T-cell (primary cell): Measurements from ENCODE around the gene TLR10. TPM values are rescaled to one million over a fixed set of nuclear protein-coding genes. Genes with fewer than 3 reads are reported as not detected.
A peak's percentile ranks its signal among the peaks of the same experiment; 100 is the strongest.

Experiments used
- ATAC-seq, 4 experiments: fragments of 200-7000 bp in 3 of 4; fragments of 150-1000 bp in 1 of 4; cut with Tn5 transposase; replicated peaks in 1 of 4; 1 replicate in 3 of 4; 2 replicates in 1 of 4; pipeline ENCODE4 v1.10.0; 2021; ENCODE audit warnings: moderate library complexity in 3 of 4, mild to moderate bottlenecking in 2 of 4, moderate number of reproducible peaks in 1 of 4
- CTCF ChIA-PET, 2 donors: fragments of 300-600 bp; sonication (Branson Sonifier 250); formaldehyde crosslinking; loops; one replicate each; lab custom pipeline; 2022; ENCODE audit warnings: antibody characterized with exemption in 2 of 2; lab: Charles Lee
- POLR2A ChIA-PET, 2 donors: fragments of 300-600 bp; sonication (Branson Sonifier 250); formaldehyde crosslinking; loops; one replicate each; lab custom pipeline; 2022; ENCODE audit warnings: antibody characterized with exemption in 2 of 2; lab: Charles Lee
- DNase-seq, 35 experiments: peaks; one replicate each; pipeline versions ENCODE4 v3.0.0 to v3.0.0-alpha.2; 2013 to 2023
- H3K27ac ChIP-seq: one replicate; pipeline ENCODE4 v1.5.1; 2013; ENCODE audit warnings: low read length
- H3K27me3 ChIP-seq, 2 experiments: replicated peaks in 1 of 2; 1 replicate in 1 of 2; 2 replicates in 1 of 2; pipeline versions ENCODE4 v1.6.1 to v1.7.0; 2013; ENCODE audit warnings: low read length in 1 of 2, mixed read lengths in 1 of 2; ENCODE audit not compliant: control insufficient read depth in 2 of 2, insufficient read depth in 2 of 2; ENCODE audit errors: extremely low read depth in 1 of 2
- H3K36me3 ChIP-seq, 2 donors: 1 replicate in 1 of 2; 2 replicates in 1 of 2; pipeline versions ENCODE4 v1.6.1 to v1.7.0; 2013; ENCODE audit warnings: low read length in 1 of 2; ENCODE audit not compliant: control insufficient read depth in 2 of 2, insufficient read depth in 1 of 2; ENCODE audit errors: extremely low read depth in 1 of 2
- H3K4me1 ChIP-seq, 2 experiments: 1 replicate in 1 of 2; 2 replicates in 1 of 2; pipeline versions ENCODE4 v1.6.1 to v1.7.0; 2013; ENCODE audit warnings: low read length in 2 of 2, mixed read lengths in 1 of 2; ENCODE audit not compliant: insufficient read depth in 2 of 2, control insufficient read depth in 1 of 2; ENCODE audit errors: extremely low read depth in 1 of 2
- H3K4me3 ChIP-seq, 2 donors: 1 replicate in 1 of 2; 2 replicates in 1 of 2; pipeline versions ENCODE4 v1.5.1 to v1.7.0; 2013; ENCODE audit warnings: mild to moderate bottlenecking in 2 of 2, low read length in 1 of 2, moderate library complexity in 1 of 2; ENCODE audit not compliant: control insufficient read depth in 1 of 2; ENCODE audit errors: extremely low read depth in 1 of 2
- H3K9me3 ChIP-seq: 2 replicates; pipeline ENCODE4 v1.7.0; 2013
- H3K27ac Mint-ChIP-seq, 2 donors: one replicate each; pipeline ENCODE4 v1.8.0; 2020 to 2021; ENCODE audit warnings: mild to moderate bottlenecking in 2 of 2, mixed read lengths in 2 of 2
- H3K27me3 Mint-ChIP-seq, 2 donors: one replicate each; pipeline ENCODE4 v1.8.0; 2021 to 2022; ENCODE audit warnings: mixed read lengths in 2 of 2
- H3K36me3 Mint-ChIP-seq: one replicate; pipeline ENCODE4 v1.8.0; 2021; ENCODE audit warnings: mixed read lengths
- H3K4me1 Mint-ChIP-seq, 3 donors: one replicate each; pipeline ENCODE4 v1.8.0; 2020 to 2022; ENCODE audit warnings: mixed read lengths in 3 of 3, mild to moderate bottlenecking in 1 of 3
- H3K4me3 Mint-ChIP-seq, 3 donors: one replicate each; pipeline ENCODE4 v1.8.0; 2020 to 2022; ENCODE audit warnings: mild to moderate bottlenecking in 3 of 3, mixed read lengths in 3 of 3, moderate library complexity in 3 of 3
- H3K9me3 Mint-ChIP-seq, 3 donors: one replicate each; pipeline ENCODE4 v1.8.0; 2020 to 2022; ENCODE audit warnings: mixed read lengths in 3 of 3
- WGBS: methylation state at CpG from one replicate; pipeline ENCODE4 v1.1.5; 2013; ENCODE audit warnings: missing lambda C conversion rate; ENCODE audit not compliant: insufficient coverage; 5-methylcytosine and 5-hydroxymethylcytosine counted together
- total RNA-seq, 35 experiments: library from RNA in 6 of 35; stranded (reverse) in 6 of 35; fragments of 120-200 nt in 1 of 35; gene quantifications; one replicate each; pipeline versions ENCODE4 v1.2.1 to v1.2.4 and lab custom pipeline; 2013 to 2026

TLR10 gene
- total RNA-seq, 5 donors from 2014 or later (not counting 1 experiment from before 2014, with no cell fraction given) = 0.47 to 2.6 (median 0.96) TPM

DNA sequence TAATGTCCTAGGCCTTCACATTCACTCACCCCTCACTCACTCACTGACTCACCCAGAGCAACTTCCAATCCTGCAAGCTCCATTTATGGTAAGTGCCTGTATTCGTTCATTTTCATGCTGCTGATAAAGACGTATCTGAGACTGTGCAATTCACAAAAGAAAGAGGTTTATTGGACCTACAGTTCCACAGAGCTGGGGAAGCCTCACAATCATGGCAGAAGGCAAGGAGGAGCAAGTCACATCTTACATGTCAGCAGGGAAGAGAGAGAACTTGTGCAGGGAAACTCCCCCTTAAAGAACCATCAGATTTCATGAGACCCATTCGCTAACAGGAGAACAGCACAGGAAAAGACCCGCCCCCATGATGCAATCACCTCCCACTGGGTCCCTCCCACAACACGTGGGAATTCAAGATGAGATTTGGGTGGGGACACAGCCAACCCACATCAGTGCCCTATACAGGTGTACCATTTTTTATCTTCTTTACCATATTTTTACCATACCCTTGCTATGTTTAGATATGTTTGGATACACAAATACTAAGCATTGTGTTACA is 40.0 kb upstream of the TLR10 start:
- Histone ChIP-seq H3K4me3 (no peak overlapping the region), H3K27ac (no peak overlapping the region), H3K4me1 (no peaks in the 10 kb centered on the region), H3K9me3 (no peaks in the 10 kb centered on the region), H3K27me3 (no peaks in the 10 kb centered on the region), H3K36me3 (no peaks in the 10 kb centered on the region)
- ATAC-seq = no peak
- Mint-ChIP-seq H3K27ac (no peak overlapping the region), H3K4me1 (peaks cover 12 to 23% (median 12%) of the 10 kb centered on the region in 3 donors), H3K4me3 (no peak overlapping the region), H3K9me3 (peaks cover 3 to 8% (median 7%) of the 10 kb centered on the region in 3 donors), H3K36me3 (peaks cover 29% of the 10 kb centered on the region), H3K27me3 (no peaks in the 10 kb centered on the region)
- DNase-seq = no peak
- ChIA-PET CTCF (no interaction called here), POLR2A (interaction anchor here (0.6 kb wide), 2 partner anchors 47 to 643 kb away, joined by 3 read pairs; no protein-coding TSS in a partner anchor)
- 100% methylated on average over 1 of the region's 5 CpGs for WGBS

DNA sequence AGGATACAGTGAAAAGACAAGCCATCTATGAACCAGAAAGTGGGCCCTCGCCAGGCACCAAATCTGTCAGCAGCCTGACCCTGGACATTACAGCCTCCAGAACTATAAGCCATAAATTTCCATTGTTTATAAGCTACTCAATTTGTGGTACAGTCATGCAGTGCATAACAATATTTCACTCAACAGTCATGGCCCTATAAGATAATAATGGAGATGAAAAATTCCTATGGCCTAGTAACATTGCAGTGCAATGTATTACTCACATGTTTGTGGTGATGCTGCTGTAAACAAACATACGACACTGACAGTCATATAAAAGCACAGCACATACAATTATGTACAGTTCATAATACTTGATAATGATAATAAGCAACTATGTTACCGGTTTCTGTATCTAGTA is 38.9 kb upstream of the TLR10 start:
- H3K4me1 ChIP-seq = no peaks in the 10 kb centered on the region
- POLR2A ChIA-PET = no interaction called here
- peaks cover 12 to 23% (median 12%) of the 10 kb centered on the region in 3 donors for H3K4me1 Mint-ChIP-seq

DNA sequence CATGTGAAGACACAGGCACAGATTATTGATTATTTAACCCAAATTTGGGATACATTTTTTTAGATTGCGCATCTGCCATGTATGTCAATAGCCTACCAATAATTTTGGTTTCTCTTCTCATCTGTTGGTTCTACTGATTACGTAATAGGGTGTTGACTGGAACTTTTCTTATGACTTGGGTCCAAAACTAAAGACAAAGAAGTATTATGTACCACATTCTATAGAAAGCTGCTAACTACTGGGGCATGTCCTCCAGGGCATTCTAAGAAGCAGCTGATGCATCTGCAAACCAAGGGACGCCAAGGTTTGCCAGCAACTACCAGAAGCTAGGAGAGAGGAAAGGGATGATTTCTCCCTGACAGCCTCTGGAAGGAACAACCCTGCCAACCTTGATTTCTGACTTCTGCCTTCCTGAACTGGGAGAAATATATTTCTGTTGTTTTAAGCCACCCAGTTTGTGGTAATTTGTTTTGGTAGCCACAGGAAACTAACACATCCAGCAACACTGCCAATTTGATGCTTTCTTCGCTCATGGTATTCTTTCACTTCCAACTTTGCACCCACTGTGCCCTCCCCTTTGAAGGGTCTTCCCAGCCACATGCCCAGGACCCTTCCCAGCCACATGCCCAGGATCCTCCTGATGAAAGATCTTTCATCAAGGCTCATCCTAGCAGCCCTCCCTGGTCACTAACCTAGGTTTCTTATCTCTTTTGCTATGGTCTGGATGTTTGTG is 37.7 kb upstream of the TLR10 start:
- Histone ChIP-seq H3K36me3 (no peaks in the 10 kb centered on the region), H3K9me3 (no peaks in the 10 kb centered on the region), H3K4me1 (no peaks in the 10 kb centered on the region), H3K27me3 (no peaks in the 10 kb centered on the region), H3K4me3 (no peak overlapping the region), H3K27ac (no peak overlapping the region)
- CTCF ChIA-PET = no interaction called here
- peaks cover 3 to 15% (median 7%) of the 10 kb centered on the region in 3 donors for H3K9me3 Mint-ChIP-seq
- no CpG with 5 or more reads among the region's 4 CpGs for WGBS
- ATAC-seq (no peak), DNase-seq (no peak)
- no peak overlapping the region for H3K27ac Mint-ChIP-seq
- peaks cover 18% of the 10 kb centered on the region for H3K36me3 Mint-ChIP-seq
- H3K27me3 Mint-ChIP-seq = no peaks in the 10 kb centered on the region
- POLR2A ChIA-PET = no interaction called here
- peaks cover 12 to 23% (median 12%) of the 10 kb centered on the region in 3 donors for H3K4me1 Mint-ChIP-seq
- H3K4me3 Mint-ChIP-seq = no peak overlapping the region

More for the DNA sequence above, 38.9 kb upstream of the TLR10 start:
- H3K9me3 ChIP-seq = no peaks in the 10 kb centered on the region
- CTCF ChIA-PET = interaction anchor here (0.5 to 1.4 kb wide), 2 partner anchors 27 to 39 kb away, joined by 3 to 4 read pairs; partner anchors contain the start of gene TLR10 (in 1 of the 2)
- ATAC-seq (no peak), DNase-seq (no peak)
- WGBS = 100% methylated on average over 1 of the region's 3 CpGs
- no peak overlapping the region for H3K27ac ChIP-seq
- peaks cover 24% of the 10 kb centered on the region for H3K36me3 Mint-ChIP-seq
- no peaks in the 10 kb centered on the region for H3K27me3 Mint-ChIP-seq
- H3K4me3 ChIP-seq = no peak overlapping the region
- H3K36me3 ChIP-seq = no peaks in the 10 kb centered on the region
- no peak overlapping the region for H3K27ac Mint-ChIP-seq
- H3K27me3 ChIP-seq = no peaks in the 10 kb centered on the region
- H3K9me3 Mint-ChIP-seq = peaks cover 3 to 8% (median 7%) of the 10 kb centered on the region in 3 donors
- no peak overlapping the region for H3K4me3 Mint-ChIP-seq

DNA sequence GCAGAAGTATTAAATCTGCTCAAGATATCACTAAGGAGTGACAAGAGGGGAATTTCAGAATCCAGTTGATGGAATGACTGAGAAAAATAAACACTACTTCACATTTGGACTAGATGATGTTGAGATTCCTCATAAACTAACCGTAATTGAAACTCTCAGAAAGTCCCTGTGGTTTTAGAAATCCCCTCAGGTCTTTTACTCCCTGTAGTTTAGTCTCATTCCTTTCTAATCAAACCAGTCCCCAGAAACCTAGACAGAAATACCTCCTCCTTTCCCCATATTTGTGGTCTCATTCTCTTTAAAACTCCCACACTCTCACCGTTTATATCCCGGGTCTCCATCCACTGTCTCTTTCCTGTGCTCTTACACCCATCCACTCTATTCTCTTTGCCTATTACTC is 36.8 kb upstream of the TLR10 start:
- DNase-seq (peak in 1 of 35 experiments; percentile 15), ATAC-seq (peak in 1 of 4 experiments; percentile 55)
- Mint-ChIP-seq H3K4me3 (no peak overlapping the region), H3K27ac (no peak overlapping the region), H3K36me3 (peaks cover 18% of the 10 kb centered on the region), H3K4me1 (peaks cover 12 to 23% (median 12%) of the 10 kb centered on the region in 3 donors), H3K27me3 (no peaks in the 10 kb centered on the region), H3K9me3 (peaks cover 3 to 18% (median 7%) of the 10 kb centered on the region in 3 donors)
- Histone ChIP-seq H3K27ac (no peak overlapping the region), H3K27me3 (peaks cover 0 to 4% of the 10 kb centered on the region in 2 experiments), H3K4me1 (no peaks in the 10 kb centered on the region), H3K9me3 (no peaks in the 10 kb centered on the region), H3K4me3 (no peak overlapping the region), H3K36me3 (no peaks in the 10 kb centered on the region)
- 17% methylated on average over 3 of the region's 3 CpGs for WGBS
- CTCF ChIA-PET = interaction anchor here in 1 of 2 donors (0.6 kb wide), 1 partner anchor 21 kb away, joined by 8 read pairs; no protein-coding TSS in a partner anchor
- POLR2A ChIA-PET = interaction anchor here in 1 of 2 donors (1.2 kb wide), 1 partner anchor 12 kb away, joined by 3 read pairs; no protein-coding TSS in a partner anchor

DNA sequence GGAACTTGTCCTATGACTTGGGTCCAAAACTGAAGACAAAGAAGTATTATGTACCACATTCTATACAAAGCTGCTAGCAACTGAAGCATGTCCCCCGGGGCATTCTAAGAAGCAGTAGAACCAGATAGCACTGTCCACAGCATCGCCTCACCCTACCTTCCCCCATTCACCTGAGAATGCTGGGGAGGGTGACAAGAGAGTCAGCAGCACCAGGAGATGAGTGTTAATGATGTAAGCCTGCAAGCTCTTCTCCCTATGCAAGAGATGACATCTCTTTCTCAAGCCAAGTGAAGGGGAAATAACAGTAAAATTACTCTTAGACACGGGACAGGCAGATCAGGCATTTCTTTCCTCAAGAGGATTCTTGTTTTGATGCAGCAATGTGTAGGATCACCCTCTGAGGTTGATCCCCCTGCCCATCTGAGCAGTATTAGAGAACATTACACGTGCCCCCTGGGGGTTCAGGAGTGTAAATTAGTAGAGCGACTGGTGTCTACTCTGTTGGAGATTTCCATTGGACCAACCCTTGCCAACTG is 35.7 kb upstream of the TLR10 start:
- H3K4me1 Mint-ChIP-seq = peaks cover 12 to 23% (median 12%) of the 10 kb centered on the region in 3 donors
- Histone ChIP-seq H3K27me3 (peaks cover 0 to 4% of the 10 kb centered on the region in 2 experiments), H3K4me1 (no peaks in the 10 kb centered on the region), H3K9me3 (no peaks in the 10 kb centered on the region), H3K4me3 (no peak overlapping the region), H3K27ac (no peak overlapping the region), H3K36me3 (no peaks in the 10 kb centered on the region)
- H3K4me3 Mint-ChIP-seq = no peak overlapping the region
- H3K27me3 Mint-ChIP-seq = no peaks in the 10 kb centered on the region
- DNase-seq (no peak), ATAC-seq (no peak)
- H3K36me3 Mint-ChIP-seq = peaks cover 21% of the 10 kb centered on the region
- H3K9me3 Mint-ChIP-seq = peaks cover 3 to 28% (median 9%) of the 10 kb centered on the region in 3 donors
- CTCF ChIA-PET = interaction anchor here in 1 of 2 donors (0.6 kb wide), 1 partner anchor 13 kb away, joined by 3 read pairs; no protein-coding TSS in a partner anchor
- POLR2A ChIA-PET = interaction anchor here (0.6 to 1.2 kb wide), 2 partner anchors 13 to 229 kb away, joined by 3 read pairs; no protein-coding TSS in a partner anchor
- no CpG with 5 or more reads among the region's 5 CpGs for WGBS
- H3K27ac Mint-ChIP-seq = no peak overlapping the region
